Measurements from ENCODE around the gene SSH2. TPM values are rescaled to one million over a fixed set of nuclear protein-coding genes. Genes with fewer than 3 reads are reported as not detected.

SSH2 gene
- total and polyA plus RNA-seq, 9 of the 15 experiments (the other 6 are each of a cell fraction or from before 2014, with no cell fraction given) = 3.9 to 16.1 (median 10.2) TPM

GRCh38 chr17:29874931-29875596 lies 55.0 kb downstream of the SSH2 start (continued):
- TF ChIP-seq HMBOX1 (IDR thresholded peaks at IDR 0.05) = peak; percentile 79; the same call in 1 of the 2 replicates
- no peak for TF ChIP-seq DNMT1 (IDR thresholded peaks at IDR 0.05)
- no peak for TF ChIP-seq FOXO4 (CRISPR knock-in tag; IDR thresholded peaks at IDR 0.05)
- TF ChIP-seq ELK3 (CRISPR knock-in tag; IDR thresholded peaks at IDR 0.05) = no peak
- no peak for TF ChIP-seq ZNF76 (CRISPR knock-in tag; IDR thresholded peaks at IDR 0.05; ENCODE audit: borderline replicate concordance)
- peak; percentile 28; the same call in 1 of the 2 replicates for TF ChIP-seq NFIC (IDR thresholded peaks at IDR 0.05)
- TF ChIP-seq E2F6 (IDR thresholded peaks at IDR 0.05; ENCODE audit: borderline replicate concordance in 1 of 2, extremely low read depth in 1 of 2, insufficient read depth in 1 of 2, insufficient read length in 1 of 2, low read depth in 1 of 2, low read length in 1 of 2, poor library complexity in 1 of 2, severe bottlenecking in 1 of 2) = no peak
- TF ChIP-seq MYBL2 (IDR thresholded peaks at IDR 0.05; ENCODE audit: low read depth) = no peak
- no peak for TF ChIP-seq MYBL2 (CRISPR knock-in tag; IDR thresholded peaks at IDR 0.05; ENCODE audit: borderline replicate concordance)
- TF ChIP-seq SFPQ (IDR thresholded peaks at IDR 0.05; ENCODE audit: low read depth, low read length) = no peak
- peak; percentile 91 for TF ChIP-seq HES1 (IDR thresholded peaks at IDR 0.05; ENCODE audit: low read depth)
- TF ChIP-seq ZNF165 (CRISPR knock-in tag; IDR thresholded peaks at IDR 0.05; ENCODE audit: borderline replicate concordance) = no peak
- peak; percentile 87 for TF ChIP-seq CBFA2T3 (IDR thresholded peaks at IDR 0.05)
- TF ChIP-seq PURB (CRISPR knock-in tag; IDR thresholded peaks at IDR 0.05; ENCODE audit: low read depth) = no peak
- TF ChIP-seq CEBPG (CRISPR knock-in tag; IDR thresholded peaks at IDR 0.05) = no peak
- TF ChIP-seq CEBPG (tag; conservative IDR thresholded peaks at IDR 0.05 in 1 of 2, IDR thresholded peaks at IDR 0.05 in 1 of 2) = no peak
- TF ChIP-seq PKNOX1 (IDR thresholded peaks at IDR 0.05) = peak; percentile 20; the same call in 1 of the 2 replicates
